ENCODE results near the gene PDZRN3.

DNA sequence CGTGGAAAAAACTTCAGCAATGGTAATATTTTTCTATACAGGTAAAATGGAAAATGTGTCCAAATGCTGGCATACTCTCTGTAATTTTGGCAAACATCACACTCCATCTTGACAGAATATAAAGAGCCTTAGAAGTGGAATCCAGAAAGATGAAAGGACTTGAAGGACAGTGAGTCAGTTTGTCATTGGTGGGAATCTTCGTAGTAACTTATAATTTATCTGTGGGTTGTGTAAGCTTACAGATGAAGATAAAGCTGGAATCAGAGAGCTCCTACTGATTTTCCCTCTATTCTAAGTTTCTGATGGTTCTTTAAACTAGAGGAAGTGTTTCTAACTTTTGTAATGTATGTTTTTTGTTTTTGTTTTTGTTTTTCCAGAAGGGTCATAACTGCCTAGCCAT is 8.7 kb upstream of the PDZRN3 start:
- TF ChIP-seq TAF1 (CRISPR knock-in tag; IDR thresholded peaks at IDR 0.05) (no peak), EZH2 (conservative IDR thresholded peaks at IDR 0.05; ENCODE audit: low read depth, low read length) (no peak), KAT8 (CRISPR knock-in tag; IDR thresholded peaks at IDR 0.05) (no peak), SMAD3 (CRISPR knock-in tag; IDR thresholded peaks at IDR 0.05) (no peak)
- TF ChIP-seq, protein P1, sequence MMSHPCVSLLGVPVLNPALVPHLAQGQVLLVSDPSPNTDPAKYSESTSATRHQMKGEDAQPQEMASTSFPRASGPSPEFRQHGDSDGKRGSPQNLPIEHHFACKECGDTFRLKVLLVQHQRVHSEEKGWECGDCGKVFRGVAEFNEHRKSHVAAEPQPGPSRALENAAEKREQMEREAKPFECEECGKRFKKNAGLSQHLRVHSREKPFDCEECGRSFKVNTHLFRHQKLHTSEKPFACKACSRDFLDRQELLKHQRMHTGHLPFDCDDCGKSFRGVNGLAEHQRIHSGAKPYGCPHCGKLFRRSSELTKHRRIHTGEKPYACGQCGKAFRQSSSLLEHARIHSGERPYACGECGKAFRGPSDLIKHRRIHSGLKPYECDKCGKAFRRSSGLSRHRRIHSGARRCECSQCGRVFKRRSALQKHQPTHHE (CRISPR knock-in tag; IDR thresholded peaks at IDR 0.05; ENCODE audit: borderline replicate concordance): no peak

All from HepG2 (cell line).